PFSK-1 (cell line): ENCODE measurements around the gene PDE2A.

Experiments
- FOXP2 ChIP-seq: optimal IDR thresholded peaks from 2 replicates; pipeline ENCODE3; 2011; ENCODE audit warnings: borderline replicate concordance, control low read depth, inconsistent platforms; ENCODE audit not compliant: insufficient read depth; ENCODE audit errors: extremely low read length, extremely low read depth
- POLR2AphosphoS5 ChIP-seq: IDR thresholded peaks from 2 replicates; pipeline ENCODE4 v1.6.1; 2012; ENCODE audit warnings: low read depth, mild to moderate bottlenecking, control low read depth, low read length, moderate library complexity
- SIN3A ChIP-seq: IDR thresholded peaks from 2 replicates; pipeline ENCODE4 v1.6.1; 2012; ENCODE audit warnings: mild to moderate bottlenecking, low read length, moderate library complexity, borderline replicate concordance; ENCODE audit not compliant: insufficient read depth
- TAF1 ChIP-seq: IDR thresholded peaks from 2 replicates; pipeline ENCODE4 v1.6.1; 2012; ENCODE audit warnings: low read length, control low read depth, borderline replicate concordance; ENCODE audit not compliant: insufficient read depth
- TF ChIP-seq, protein P1 (sequence below), 2 experiments: IDR thresholded peaks; 2 replicates each; pipeline versions ENCODE4 v1.6.1 to v1.8.0; 2011 to 2012; ENCODE audit warnings: low read depth in 2 of 2, low read length in 2 of 2, control low read depth in 1 of 2, inconsistent platforms in 1 of 2, mild to moderate bottlenecking in 1 of 2, moderate library complexity in 1 of 2; ENCODE audit not compliant: insufficient read depth in 1 of 2

DNA sequence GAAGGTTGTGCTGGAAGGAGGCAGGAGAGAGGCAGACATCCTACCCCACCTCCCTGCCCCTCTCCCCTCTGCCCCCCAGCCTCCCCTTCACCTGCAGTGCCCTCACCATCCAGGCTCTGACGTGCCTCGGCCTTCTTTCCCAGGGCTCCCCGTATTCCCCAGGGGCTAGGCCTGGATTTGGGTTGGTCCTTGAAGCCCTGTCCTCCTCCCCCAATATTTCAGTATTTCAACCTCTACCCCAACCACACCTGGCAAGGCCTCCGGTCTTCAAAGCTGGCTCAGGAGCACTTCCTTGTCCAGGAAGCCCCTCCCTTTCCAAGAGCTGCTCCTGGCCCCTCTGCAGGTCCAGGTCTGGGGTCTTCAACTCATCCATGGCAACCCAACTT is 8.6 kb upstream of the PDE2A start:
- TF ChIP-seq TAF1 = no peak
- TF ChIP-seq, protein P1, sequence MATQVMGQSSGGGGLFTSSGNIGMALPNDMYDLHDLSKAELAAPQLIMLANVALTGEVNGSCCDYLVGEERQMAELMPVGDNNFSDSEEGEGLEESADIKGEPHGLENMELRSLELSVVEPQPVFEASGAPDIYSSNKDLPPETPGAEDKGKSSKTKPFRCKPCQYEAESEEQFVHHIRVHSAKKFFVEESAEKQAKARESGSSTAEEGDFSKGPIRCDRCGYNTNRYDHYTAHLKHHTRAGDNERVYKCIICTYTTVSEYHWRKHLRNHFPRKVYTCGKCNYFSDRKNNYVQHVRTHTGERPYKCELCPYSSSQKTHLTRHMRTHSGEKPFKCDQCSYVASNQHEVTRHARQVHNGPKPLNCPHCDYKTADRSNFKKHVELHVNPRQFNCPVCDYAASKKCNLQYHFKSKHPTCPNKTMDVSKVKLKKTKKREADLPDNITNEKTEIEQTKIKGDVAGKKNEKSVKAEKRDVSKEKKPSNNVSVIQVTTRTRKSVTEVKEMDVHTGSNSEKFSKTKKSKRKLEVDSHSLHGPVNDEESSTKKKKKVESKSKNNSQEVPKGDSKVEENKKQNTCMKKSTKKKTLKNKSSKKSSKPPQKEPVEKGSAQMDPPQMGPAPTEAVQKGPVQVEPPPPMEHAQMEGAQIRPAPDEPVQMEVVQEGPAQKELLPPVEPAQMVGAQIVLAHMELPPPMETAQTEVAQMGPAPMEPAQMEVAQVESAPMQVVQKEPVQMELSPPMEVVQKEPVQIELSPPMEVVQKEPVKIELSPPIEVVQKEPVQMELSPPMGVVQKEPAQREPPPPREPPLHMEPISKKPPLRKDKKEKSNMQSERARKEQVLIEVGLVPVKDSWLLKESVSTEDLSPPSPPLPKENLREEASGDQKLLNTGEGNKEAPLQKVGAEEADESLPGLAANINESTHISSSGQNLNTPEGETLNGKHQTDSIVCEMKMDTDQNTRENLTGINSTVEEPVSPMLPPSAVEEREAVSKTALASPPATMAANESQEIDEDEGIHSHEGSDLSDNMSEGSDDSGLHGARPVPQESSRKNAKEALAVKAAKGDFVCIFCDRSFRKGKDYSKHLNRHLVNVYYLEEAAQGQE (IDR thresholded peaks at IDR 0.05; ENCODE audit: insufficient read depth in 1 of 2, low read depth in 2 of 2, low read length in 2 of 2) = no peak
- TF ChIP-seq FOXP2 = no peak
- no peak for TF ChIP-seq SIN3A
- TF ChIP-seq POLR2AphosphoS5 = no peak
